A673 (cell line): Measurements from ENCODE around the gene TBKBP1. TPM values are rescaled to one million over a fixed set of nuclear protein-coding genes. Genes with fewer than 3 reads are reported as not detected.

Experiments
- BruUV-seq: library from RNA; stranded (reverse); fragments of 400-500 nt; replicated peaks from 2 replicates; lab custom pipeline; 2021; lab: Mats Ljungman, UMichigan
- CTCF ChIA-PET: fragments of 300-600 bp; sonication (Branson Sonifier 250); formaldehyde crosslinking; loops from one replicate; lab custom pipeline; 2022; ENCODE audit warnings: antibody characterized with exemption; lab: Charles Lee
- POLR2A ChIA-PET: fragments of 300-600 bp; sonication (Branson Sonifier 250); formaldehyde crosslinking; loops from one replicate; lab custom pipeline; 2022; ENCODE audit warnings: antibody characterized with exemption; ENCODE audit not compliant: low non-redundant PET; lab: Charles Lee
- DNase-seq: peaks from one replicate; pipeline ENCODE4 v3.0.0-alpha.2; 2015; ENCODE audit warnings: low spot score
- H3K27ac ChIP-seq: fragments of 200-600 bp; sonication (generic); 2 replicates; pipeline ENCODE4 v1.5.1; 2016; ENCODE audit warnings: mixed run types, low read depth, mild to moderate bottlenecking, mixed read lengths, antibody characterized with exemption, low read length; ENCODE audit not compliant: poor library complexity, severe bottlenecking
- H3K27me3 ChIP-seq: fragments of 200-600 bp; sonication (generic); replicated peaks from 2 replicates; pipeline ENCODE4 v1.6.1; 2017; ENCODE audit warnings: mixed run types, low read depth, mild to moderate bottlenecking, mixed read lengths, antibody characterized with exemption, low read length; ENCODE audit not compliant: insufficient read depth, poor library complexity
- H3K36me3 ChIP-seq: fragments of 200-600 bp; sonication (generic); 2 replicates; pipeline ENCODE4 v1.6.1; 2016; ENCODE audit warnings: mixed run types, mild to moderate bottlenecking, mixed read lengths, antibody characterized with exemption, low read length; ENCODE audit not compliant: insufficient read depth, poor library complexity, severe bottlenecking
- H3K4me1 ChIP-seq: fragments of 200-600 bp; sonication (generic); 2 replicates; pipeline ENCODE4 v1.6.1; 2017; ENCODE audit warnings: mixed run types, mild to moderate bottlenecking, mixed read lengths, antibody characterized with exemption, low read length; ENCODE audit not compliant: insufficient read depth, poor library complexity, severe bottlenecking
- H3K4me3 ChIP-seq: fragments of 200-600 bp; sonication (generic); 2 replicates; pipeline ENCODE4 v1.5.1; 2016; ENCODE audit warnings: low read depth, mixed run types, mild to moderate bottlenecking, mixed read lengths, low read length; ENCODE audit not compliant: poor library complexity, severe bottlenecking
- H3K9me3 ChIP-seq: fragments of 200-600 bp; sonication (generic); 2 replicates; pipeline ENCODE4 v1.6.1; 2016; ENCODE audit warnings: mixed run types, low read depth, mild to moderate bottlenecking, mixed read lengths, antibody characterized with exemption, low read length; ENCODE audit not compliant: poor library complexity, severe bottlenecking
- CTCF ChIP-seq: fragments of 300-800, 200-600 bp; sonication (generic); conservative IDR thresholded peaks from 2 replicates; pipeline ENCODE4 v1.5.1; 2017; ENCODE audit warnings: low read depth, mild to moderate bottlenecking, antibody characterized with exemption, low read length, moderate library complexity, mixed read lengths
- EZH2 ChIP-seq: fragments of 200-600 bp; sonication (generic); IDR thresholded peaks from 2 replicates; pipeline ENCODE4 v1.6.1; 2017; ENCODE audit warnings: borderline replicate concordance, low read depth, mild to moderate bottlenecking, mixed read lengths, antibody characterized with exemption, low read length; ENCODE audit not compliant: poor library complexity, severe bottlenecking
- intact Hi-C: fragments of 100-400 bp; cut with micrococcal nuclease; formaldehyde crosslinking; loops from one replicate; pipeline ENCODE4 v1.10.0; 2022; ENCODE audit not compliant: unreplicated experiment
- total RNA-seq: library from RNA; stranded (reverse); gene quantifications from 2 replicates; pipeline ENCODE4 v1.2.3, GENCODE V29; 2021

TBKBP1 gene
- total RNA-seq, 1 experiment from 2014 or later: 21.1 TPM

GRCh38 chr17:47705536-47706530, 11.9 kb downstream of the TBKBP1 start:
- no peaks in the 10 kb centered on the region for H3K36me3 ChIP-seq
- TF ChIP-seq CTCF: no peak
- no peak for TF ChIP-seq EZH2
- H3K27ac ChIP-seq: no peak overlapping the region
- H3K9me3 ChIP-seq: no peaks in the 10 kb centered on the region
- no peaks in the 10 kb centered on the region for H3K27me3 ChIP-seq
- H3K4me1 ChIP-seq: peaks cover 10% of the 10 kb centered on the region
- intact Hi-C loops: no loop called here
- DNase-seq: no peak
- ChIA-PET CTCF (interaction anchor here (0.5 kb wide), 1 partner anchor 907 kb away, joined by 3 read pairs; no protein-coding TSS in a partner anchor), POLR2A (no interaction called here)
- H3K4me3 ChIP-seq: no peak overlapping the region
- BruUV-seq: no TSS peak

- POLR2A ChIA-PET: interaction anchor here (0.6 kb wide), 1 partner anchor 116 kb away, joined by 3 read pairs; no protein-coding TSS in a partner anchor
- intact Hi-C loops: no loop called here
Measured at GRCh38 chr17:47707056-47707804, 13.3 kb downstream of the TBKBP1 start.

More at GRCh38 chr17:47707056-47707804, 13.3 kb downstream of the TBKBP1 start:
- no TSS peak for BruUV-seq
- TF ChIP-seq EZH2 (no peak), CTCF (no peak)
- Histone ChIP-seq H3K9me3 (no peaks in the 10 kb centered on the region), H3K4me1 (peaks cover 10% of the 10 kb centered on the region), H3K36me3 (no peaks in the 10 kb centered on the region), H3K27ac (no peak overlapping the region), H3K27me3 (no peaks in the 10 kb centered on the region), H3K4me3 (no peak overlapping the region)
- no peak for DNase-seq
- CTCF ChIA-PET: no interaction called here
